Stimulated activated CD4-positive, alpha-beta T cell treated with anti-CD3 and anti-CD28 coated beads, Interleukin-2, amount 100 ng/mL, for 4 hours (primary cell): ENCODE measurements around the gene RYR1.
"Not testable (repeated sequence)": the region's sequence is repeated elsewhere in the genome, so short reads cannot be mapped to it uniquely, and the experiment has no call there.

ENCODE experiments used
- DNase-seq: peaks from one replicate; pipeline ENCODE4 v3.0.0-alpha.2; 2020; ENCODE audit warnings: low read depth

RYR1 gene

GRCh38 chr19:38457690-38458405, 24.4 kb downstream of the RYR1 start:
- no peak for DNase-seq

- no peak for DNase-seq
Measured at GRCh38 chr19:38458991-38459390, 25.5 kb downstream of the RYR1 start.

- no peak for DNase-seq
Measured at GRCh38 chr19:38463365-38463764, 29.9 kb downstream of the RYR1 start.

GRCh38 chr19:38464421-38465082, 31.1 kb downstream of the RYR1 start:
- no peak for DNase-seq

- no peak for DNase-seq
Measured at GRCh38 chr19:38466050-38466449, 32.6 kb downstream of the RYR1 start.

- no peak for DNase-seq
Measured at GRCh38 chr19:38467541-38468525, 34.3 kb downstream of the RYR1 start.

- no peak for DNase-seq
Measured at GRCh38 chr19:38469151-38469550, 35.7 kb downstream of the RYR1 start.

GRCh38 chr19:38470788-38471480, 37.4 kb downstream of the RYR1 start:
- DNase-seq, result no peak

GRCh38 chr19:38472725-38473124, 39.2 kb downstream of the RYR1 start:
- DNase-seq, result not testable (repeated sequence)

GRCh38 chr19:38473201-38473600, 39.7 kb downstream of the RYR1 start:
- no peak for DNase-seq

GRCh38 chr19:38475176-38475575, 41.7 kb downstream of the RYR1 start:
- DNase-seq, result no peak

- no peak for DNase-seq
Measured at GRCh38 chr19:38478273-38478971, 44.9 kb downstream of the RYR1 start.

- DNase-seq, result no peak
Measured at GRCh38 chr19:38482496-38482895, 49.0 kb downstream of the RYR1 start.

GRCh38 chr19:38483016-38483630, 49.6 kb downstream of the RYR1 start:
- DNase-seq, result no peak

- DNase-seq, result no peak
Measured at GRCh38 chr19:38484747-38485146, 51.3 kb downstream of the RYR1 start.

- no peak for DNase-seq
Measured at GRCh38 chr19:38485541-38486285, 52.2 kb downstream of the RYR1 start.

- DNase-seq, result no peak
Measured at GRCh38 chr19:38486731-38487336, 53.3 kb downstream of the RYR1 start.

- DNase-seq, result no peak
Measured at GRCh38 chr19:38488096-38488495, 54.6 kb downstream of the RYR1 start.

- DNase-seq, result no peak
Measured at GRCh38 chr19:38488776-38489481, 55.4 kb downstream of the RYR1 start.
